Progenitor cell of endocrine pancreas (in vitro differentiated cells): ENCODE measurements around the gene LRP5. TPM values are rescaled to one million over a fixed set of nuclear protein-coding genes. Genes with fewer than 3 reads are reported as not detected.

ENCODE experiments used
- DNase-seq: peaks from one replicate; pipeline ENCODE4 v3.0.0; 2021; ENCODE audit warnings: low spot score; ENCODE audit not compliant: unreplicated experiment
- H3K27ac Mint-ChIP-seq: 2 replicates; pipeline ENCODE4 v1.8.0; 2021; ENCODE audit warnings: mild to moderate bottlenecking, moderate library complexity, mixed read lengths
- H3K27me3 Mint-ChIP-seq: 2 replicates; pipeline ENCODE4 v1.8.0; 2021; ENCODE audit warnings: mixed read lengths
- H3K36me3 Mint-ChIP-seq: 2 replicates; pipeline ENCODE4 v1.8.0; 2022; ENCODE audit warnings: mixed read lengths; ENCODE audit not compliant: insufficient read depth
- H3K4me1 Mint-ChIP-seq: 2 replicates; pipeline ENCODE4 v1.8.0; 2021; ENCODE audit warnings: low read depth, mixed read lengths
- H3K4me3 Mint-ChIP-seq: 2 replicates; pipeline ENCODE4 v1.8.0; 2021; ENCODE audit warnings: low read depth, mild to moderate bottlenecking, moderate library complexity, mixed read lengths
- H3K9me3 Mint-ChIP-seq: 2 replicates; pipeline ENCODE4 v1.8.0; 2021; ENCODE audit warnings: low read depth, mixed read lengths
- CTCF ChIP-seq: fragments of 200-600 bp; sonication (generic); IDR thresholded peaks from one replicate; pipeline ENCODE4 v1.5.0; 2021; ENCODE audit warnings: antibody characterized with exemption, mild to moderate bottlenecking; ENCODE audit not compliant: unreplicated experiment
- total RNA-seq: library from RNA; stranded (reverse); gene quantifications from 2 replicates; pipeline ENCODE4 v1.2.1, GENCODE V29; 2021

LRP5 gene
- total RNA-seq, 1 donor from 2014 or later: 115 TPM

GRCh38 chr11:68429661-68430060 lies 117.3 kb downstream of the LRP5 start:
- Mint-ChIP-seq H3K27me3 (no peaks in the 10 kb centered on the region), H3K36me3 (peaks cover 49% of the 10 kb centered on the region), H3K9me3 (peaks cover 9% of the 10 kb centered on the region), H3K4me1 (no peaks in the 10 kb centered on the region), H3K27ac (no peak overlapping the region), H3K4me3 (no peak overlapping the region)
- DNase-seq: no peak
- no peak for TF ChIP-seq CTCF

- Mint-ChIP-seq H3K9me3 (peaks cover 9% of the 10 kb centered on the region), H3K27ac (no peak overlapping the region), H3K4me1 (no peaks in the 10 kb centered on the region), H3K27me3 (no peaks in the 10 kb centered on the region), H3K36me3 (peaks cover 45% of the 10 kb centered on the region), H3K4me3 (no peak overlapping the region)
- DNase-seq: no peak
- no peak for TF ChIP-seq CTCF
Observed at GRCh38 chr11:68430384-68430783, 118.0 kb downstream of the LRP5 start.

GRCh38 chr11:68430801-68431200 lies 118.4 kb downstream of the LRP5 start:
- peaks cover 9% of the 10 kb centered on the region for H3K9me3 Mint-ChIP-seq
- peaks cover 44% of the 10 kb centered on the region for H3K36me3 Mint-ChIP-seq
- H3K27ac Mint-ChIP-seq: peak overlapping the region; percentile 24
- no peaks in the 10 kb centered on the region for H3K4me1 Mint-ChIP-seq
- DNase-seq: no peak
- no peak for TF ChIP-seq CTCF
- H3K4me3 Mint-ChIP-seq: no peak overlapping the region
- H3K27me3 Mint-ChIP-seq: no peaks in the 10 kb centered on the region

GRCh38 chr11:68431984-68432645 lies 119.7 kb downstream of the LRP5 start:
- Mint-ChIP-seq H3K27ac (no peak overlapping the region), H3K4me3 (no peak overlapping the region), H3K9me3 (peaks cover 9% of the 10 kb centered on the region), H3K4me1 (no peaks in the 10 kb centered on the region), H3K36me3 (peaks cover 34% of the 10 kb centered on the region), H3K27me3 (no peaks in the 10 kb centered on the region)
- TF ChIP-seq CTCF: no peak
- DNase-seq: no peak

- Mint-ChIP-seq H3K36me3 (peaks cover 30% of the 10 kb centered on the region), H3K4me1 (no peaks in the 10 kb centered on the region), H3K27me3 (no peaks in the 10 kb centered on the region), H3K9me3 (peaks cover 9% of the 10 kb centered on the region), H3K27ac (no peak overlapping the region), H3K4me3 (no peak overlapping the region)
- no peak for TF ChIP-seq CTCF
- DNase-seq: no peak
Observed at GRCh38 chr11:68432874-68433273, 120.5 kb downstream of the LRP5 start.
